ENCODE data around the gene CLPTM1L.

The CLPTM1L gene

DNA sequence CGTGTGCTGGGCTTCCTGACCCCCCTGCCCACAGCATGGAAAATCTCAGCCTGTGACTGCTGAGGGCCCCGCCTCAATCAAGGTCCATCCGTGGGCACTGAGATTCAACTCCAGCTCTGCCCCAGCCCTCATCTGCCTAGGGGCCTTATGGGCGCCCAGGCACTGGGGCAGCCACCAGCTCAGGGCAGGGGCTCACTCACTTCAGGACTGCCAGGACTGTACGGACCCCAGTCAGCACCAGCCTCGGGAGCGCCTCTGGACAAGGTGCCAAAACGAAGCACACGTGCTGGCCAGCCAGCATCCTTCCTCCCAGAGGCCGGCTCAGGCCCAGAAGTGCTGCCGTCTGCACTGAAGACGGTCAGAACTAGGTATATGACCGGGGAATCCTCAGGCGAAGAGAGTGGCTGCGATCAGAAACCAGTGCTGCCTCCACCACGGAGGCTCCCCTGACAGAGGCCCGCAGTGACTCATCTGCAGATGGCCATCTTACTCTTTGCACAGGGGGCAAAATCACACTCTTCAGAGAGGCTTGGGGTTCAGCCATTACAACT, 19.6 kb downstream of the CLPTM1L start:
- no peak for DNase-seq

DNA sequence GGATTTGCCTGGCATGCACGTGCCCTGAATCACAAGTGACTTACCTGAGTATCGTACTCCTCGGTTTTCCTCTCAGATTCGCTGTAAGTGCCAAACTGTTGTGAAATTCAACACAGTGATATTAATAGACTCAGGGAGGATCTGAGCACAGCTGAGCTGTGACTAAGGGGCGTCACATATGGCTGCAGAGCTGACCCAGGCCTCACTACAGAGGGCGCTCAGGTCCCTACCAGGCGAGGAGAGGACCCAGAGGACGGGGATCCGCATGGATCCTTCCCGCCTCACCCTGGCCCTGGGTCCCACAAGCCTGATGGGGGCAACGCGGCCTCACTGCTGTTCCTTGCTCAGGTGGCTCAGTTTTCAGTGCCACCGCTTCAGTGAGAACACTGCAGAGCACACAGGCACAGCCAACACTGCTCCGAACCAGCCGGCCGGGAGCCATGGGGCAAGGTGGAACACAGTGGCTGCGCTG, 20.1 kb downstream of the CLPTM1L start:
- DNase-seq: no peak

GRCh38 chr5:1324301-1324700, 20.6 kb downstream of the CLPTM1L start:
- no peak for DNase-seq

GRCh38 chr5:1323803-1324173, 21.1 kb downstream of the CLPTM1L start:
- DNase-seq: no peak

GRCh38 chr5:1322955-1323802, 21.7 kb downstream of the CLPTM1L start:
- DNase-seq: no peak

DNA sequence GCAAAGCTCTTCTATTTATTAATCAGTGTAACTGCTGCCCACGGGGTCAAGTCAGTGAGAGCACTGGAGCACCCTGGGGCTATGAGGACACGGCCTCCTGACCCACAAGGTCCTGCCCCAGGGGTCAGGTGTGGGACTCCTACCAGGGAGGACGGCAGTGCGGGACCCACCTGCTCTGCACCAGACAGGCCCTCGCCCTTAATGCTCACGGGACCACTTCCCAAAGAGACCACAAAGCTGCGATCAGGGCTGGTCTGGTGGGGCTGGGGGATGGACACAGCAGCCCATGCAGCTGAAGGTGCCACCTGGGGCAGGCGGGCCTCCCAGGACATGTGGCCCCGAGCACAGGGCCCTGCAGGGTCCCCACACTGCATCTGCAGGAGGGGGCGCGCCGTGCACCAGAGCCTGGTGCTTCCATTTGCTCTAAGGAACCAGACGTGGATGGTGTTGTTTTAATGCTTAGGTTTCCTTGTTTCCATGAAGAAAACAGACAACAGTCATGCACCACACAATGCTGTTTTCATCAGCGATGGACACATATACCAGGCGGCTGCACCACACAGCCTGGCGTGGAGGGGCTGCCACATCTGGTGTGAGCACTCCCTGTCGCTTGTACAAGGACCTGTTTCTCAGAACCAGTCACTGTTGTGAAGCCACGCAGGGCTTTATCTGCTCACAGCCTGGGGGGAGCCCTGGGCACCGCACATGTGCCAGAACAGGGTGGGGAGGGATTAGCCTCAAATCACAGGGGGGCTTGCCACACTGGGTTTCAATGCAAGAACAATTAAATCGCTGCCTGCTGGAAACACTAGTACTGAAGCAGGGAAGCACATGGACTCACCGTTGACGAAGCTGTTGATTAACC, 22.6 kb downstream of the CLPTM1L start:
- no peak for DNase-seq

- no peak for DNase-seq
Observed at GRCh38 chr5:1321576-1321975, 23.3 kb downstream of the CLPTM1L start.

- DNase-seq: no peak
Observed at GRCh38 chr5:1320436-1321344, 24.2 kb downstream of the CLPTM1L start.

GRCh38 chr5:1319436-1320256, 25.3 kb downstream of the CLPTM1L start:
- DNase-seq: no peak

DNA sequence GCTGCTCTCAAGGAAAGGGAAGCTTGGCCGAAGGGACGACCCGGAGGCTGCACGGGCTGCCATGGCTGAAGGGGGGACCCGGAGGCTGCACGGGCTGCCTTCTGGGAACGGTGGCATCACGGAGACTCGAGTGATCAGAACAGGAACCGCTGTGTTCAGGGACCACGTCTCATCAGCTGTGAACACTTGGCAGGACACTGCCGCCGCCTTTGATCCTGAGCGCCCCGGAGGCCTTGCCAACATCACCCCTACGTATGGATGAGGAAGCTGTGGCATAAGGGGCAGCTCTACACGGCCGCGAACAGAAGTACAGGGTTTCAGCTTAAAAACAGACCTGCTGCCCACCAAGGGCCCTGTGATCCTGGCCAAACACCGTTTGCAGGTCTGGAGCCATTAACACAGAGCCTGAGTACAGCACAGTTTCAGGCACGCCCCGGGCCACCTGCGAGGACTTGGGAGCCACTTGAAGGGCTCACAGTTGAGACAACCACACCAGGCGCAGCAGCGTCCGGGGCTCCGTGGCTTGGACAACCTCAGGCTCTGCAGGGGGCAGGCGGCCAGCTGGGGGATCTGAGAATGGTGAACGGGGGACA, 26.1 kb downstream of the CLPTM1L start:
- no peak for DNase-seq

GRCh38 chr5:1317921-1318565, 26.9 kb downstream of the CLPTM1L start:
- no peak for DNase-seq

- DNase-seq: no peak
Observed at GRCh38 chr5:1316588-1317340, 28.1 kb downstream of the CLPTM1L start.

DNA sequence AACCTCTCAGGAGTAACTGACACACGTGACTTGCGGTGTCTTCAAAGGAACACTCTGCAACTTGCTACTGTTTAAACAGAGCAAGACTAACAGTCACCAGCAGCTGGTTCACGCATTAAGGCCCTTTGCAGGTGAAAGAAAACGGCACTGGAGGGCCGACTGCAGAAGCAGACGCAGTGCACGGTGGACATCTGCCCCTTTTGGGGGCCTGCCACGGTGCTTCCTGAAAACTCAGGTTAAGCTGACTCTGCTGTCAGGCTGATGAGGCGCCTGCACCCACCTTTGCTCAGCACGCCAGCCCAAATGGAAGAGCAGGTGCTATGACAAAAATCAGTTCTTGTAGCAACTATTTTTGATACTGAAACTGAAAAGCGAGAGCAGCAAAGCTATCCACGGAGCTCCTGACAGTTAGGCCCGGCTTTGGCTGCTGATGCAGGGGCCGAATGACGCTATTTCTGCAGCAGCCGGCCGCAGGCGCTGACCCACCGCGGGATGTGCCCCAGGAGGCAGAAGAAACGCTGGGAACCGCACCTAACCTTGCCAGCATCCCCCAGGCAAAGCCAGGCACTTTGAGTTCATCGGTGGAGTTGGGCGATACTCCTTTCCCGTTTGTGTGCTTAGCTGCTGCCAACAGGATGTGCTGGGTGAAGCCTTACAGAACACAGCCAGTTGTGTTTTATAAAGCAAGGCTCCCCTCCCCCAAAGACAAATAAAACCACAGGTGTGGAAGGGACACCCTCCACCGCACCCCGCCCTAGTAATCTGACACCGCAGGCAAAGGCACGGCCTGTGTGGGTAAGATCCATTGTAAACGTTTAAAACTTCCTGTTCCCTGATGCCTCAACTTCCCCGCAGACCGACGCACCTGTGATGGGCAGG, 29.0 kb downstream of the CLPTM1L start:
- DNase-seq: no peak

GRCh38 chr5:1315018-1315708, 29.7 kb downstream of the CLPTM1L start:
- DNase-seq: no peak

DNA sequence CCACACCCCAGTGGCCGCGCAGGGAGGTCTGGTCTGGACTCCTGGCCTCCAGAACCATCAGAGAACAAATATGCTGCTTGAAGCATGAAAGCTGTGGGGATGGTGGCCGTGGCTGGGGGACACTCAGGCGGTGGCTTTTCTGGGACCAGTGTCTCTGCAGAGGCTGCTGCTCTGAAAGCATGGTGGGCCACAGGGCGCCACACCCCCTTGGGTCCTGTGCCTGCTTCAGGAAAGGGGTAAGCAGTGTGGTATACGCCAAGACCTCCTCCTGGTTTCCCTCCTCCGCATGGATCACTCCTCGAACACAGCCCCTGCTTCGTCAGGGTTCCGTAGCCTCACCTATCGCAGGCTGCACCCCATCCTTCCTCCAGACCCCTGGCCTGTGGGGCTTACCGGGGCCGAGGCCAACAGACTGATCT, 30.3 kb downstream of the CLPTM1L start:
- DNase-seq: no peak

DNA sequence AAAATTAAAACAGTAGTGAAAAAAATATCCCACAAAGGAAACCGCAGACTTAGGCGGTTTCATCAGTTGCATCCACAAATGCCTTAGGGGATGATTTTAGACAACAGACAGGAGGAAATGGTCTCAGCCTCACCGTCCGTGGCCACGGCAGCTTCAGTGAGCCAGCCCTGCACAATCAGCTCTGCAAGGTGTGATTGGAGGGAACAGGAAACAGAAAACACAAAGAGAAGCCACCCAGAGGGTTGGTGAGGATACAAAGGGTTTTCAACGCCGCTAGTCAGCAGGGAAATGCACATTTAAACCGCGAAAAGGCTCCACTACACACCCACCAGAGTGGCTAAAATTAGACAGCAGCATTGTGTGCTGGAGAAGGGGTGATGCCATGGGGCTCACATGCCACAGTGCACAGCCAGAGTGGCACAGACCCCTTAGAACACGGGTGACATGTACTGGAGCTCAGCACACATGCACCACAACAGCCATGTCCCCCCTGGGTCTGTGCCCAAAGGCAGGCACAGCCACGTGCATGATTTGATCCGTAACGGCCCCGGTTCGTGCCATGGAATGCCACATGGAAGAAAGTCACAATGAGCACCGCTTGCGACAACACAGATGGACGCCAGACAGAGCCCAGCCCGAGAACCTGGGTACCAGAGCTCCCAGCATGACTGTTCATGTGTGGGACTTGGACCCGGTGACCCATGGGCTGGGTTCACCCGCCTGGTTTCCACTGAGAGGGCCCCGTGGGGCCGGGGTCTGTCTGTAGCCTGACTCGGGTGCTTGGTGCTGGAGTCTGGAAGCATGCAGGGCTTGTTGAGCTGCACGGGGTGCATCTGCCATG, 31.7 kb downstream of the CLPTM1L start:
- DNase-seq: peak; percentile 62

GRCh38 chr5:1312206-1312605, 32.7 kb downstream of the CLPTM1L start:
- DNase-seq: no peak

Data from SIG-M5 (cell line).